GM18520 (cell line): ENCODE data around the gene CLRN3.

Experiments
- ATAC-seq: cut with Tn5 transposase; IDR thresholded peaks from one replicate; pipeline ENCODE4 v1.9.1; 2021; ENCODE audit not compliant: unreplicated experiment

CLRN3 gene

DNA sequence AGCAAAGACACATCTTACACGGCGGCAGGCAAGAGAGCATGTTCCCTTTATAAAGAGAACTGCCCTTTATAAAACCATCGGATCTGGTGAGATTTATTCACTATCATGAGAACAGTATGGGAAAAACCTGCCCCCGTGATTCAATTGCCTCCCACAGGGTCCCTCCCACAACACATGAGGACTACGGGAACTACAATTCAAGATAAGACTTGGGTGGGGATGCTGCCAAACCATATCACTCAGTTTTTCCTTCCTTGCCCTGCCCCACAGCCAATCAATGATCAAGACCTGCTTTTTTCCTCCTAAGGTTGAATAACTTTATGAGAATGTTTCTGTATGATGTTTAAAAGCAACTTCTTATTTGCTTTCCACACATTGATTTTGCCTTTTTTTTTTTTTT, 11.0 kb upstream of the CLRN3 start:
- ATAC-seq: no peak

DNA sequence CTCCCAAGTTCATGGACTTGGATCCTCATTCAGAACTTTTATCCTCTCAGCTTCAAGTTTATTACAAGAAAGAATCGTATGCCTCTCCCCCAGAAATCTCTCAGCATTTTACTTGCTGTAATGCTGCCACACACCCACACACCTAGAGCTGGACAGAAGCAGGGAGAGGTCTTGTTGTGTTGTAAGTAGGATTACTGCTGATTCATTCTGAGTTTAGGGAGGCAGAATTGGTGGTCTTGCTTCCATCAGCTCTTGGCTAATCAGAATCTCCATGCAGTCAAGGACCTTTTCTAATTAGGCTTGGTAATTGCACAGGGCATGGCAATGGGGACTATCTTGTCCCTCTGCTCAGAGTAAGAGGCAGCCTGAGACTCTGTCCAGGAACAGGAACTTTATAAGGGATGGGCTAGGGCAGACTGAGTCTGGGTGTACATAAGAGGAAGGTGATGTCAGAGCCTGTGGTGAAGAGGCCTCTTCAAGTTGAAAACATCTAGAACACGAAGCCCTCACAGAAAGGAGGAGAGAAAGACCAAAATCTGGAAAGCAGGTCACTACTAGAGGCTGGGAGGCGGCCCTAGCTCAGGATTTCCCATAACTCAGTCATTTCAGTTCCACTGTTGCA, 7.1 kb upstream of the CLRN3 start:
- ATAC-seq: no peak

DNA sequence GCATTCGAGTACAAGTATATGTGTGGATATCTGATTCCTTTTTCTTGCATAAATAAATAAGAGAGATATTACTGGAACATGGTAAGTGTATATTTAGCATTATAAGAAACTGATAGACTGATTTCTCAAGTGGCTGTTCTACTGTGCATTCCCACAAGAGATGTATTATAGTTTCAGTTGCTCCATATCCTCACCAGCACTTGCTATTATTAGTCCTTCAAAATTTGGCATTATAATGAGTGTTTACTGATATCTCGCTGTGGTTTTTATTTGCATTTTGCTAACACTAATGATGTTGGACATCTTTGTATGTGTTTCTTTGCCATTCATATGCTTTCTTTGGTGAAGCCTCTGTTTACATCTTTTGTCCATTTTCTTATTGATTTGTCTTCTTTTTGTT, 4.4 kb upstream of the CLRN3 start:
- ATAC-seq: no peak

DNA sequence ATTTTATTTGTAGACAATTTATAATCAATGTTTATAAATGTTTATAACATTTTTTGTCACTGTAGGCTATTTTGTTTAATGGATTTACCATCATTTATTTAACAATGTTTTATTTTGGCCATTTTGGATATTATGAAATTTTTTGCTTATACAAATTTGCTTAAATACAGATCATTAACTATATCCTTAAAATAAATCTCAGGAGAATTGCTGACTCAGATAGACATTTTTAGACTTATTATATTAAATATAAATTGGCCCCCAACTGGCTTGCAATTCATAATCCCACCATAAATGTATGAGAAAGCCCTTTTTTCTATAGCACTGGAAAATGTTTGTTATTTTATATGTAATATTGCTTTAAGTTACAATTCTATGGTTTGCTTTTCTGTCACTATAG, 3.8 kb upstream of the CLRN3 start:
- ATAC-seq: no peak

DNA sequence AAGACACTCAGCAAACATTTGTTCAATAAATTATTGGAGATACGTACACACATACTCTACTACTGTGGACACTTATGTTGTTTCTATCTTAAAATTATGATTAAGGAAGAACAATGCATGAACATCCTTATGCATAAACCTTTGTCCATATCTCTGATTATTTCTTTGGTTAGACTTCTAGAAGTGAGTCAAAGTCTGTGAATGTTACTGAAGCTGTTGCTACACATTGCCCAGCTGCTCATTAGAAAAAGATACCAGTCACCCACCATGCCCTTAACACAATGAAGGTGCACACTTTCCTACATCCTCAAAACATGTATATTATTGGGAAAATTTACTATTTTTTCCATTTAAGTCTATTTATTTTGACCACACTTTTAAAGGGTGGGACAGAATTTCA, 1.4 kb upstream of the CLRN3 start:
- ATAC-seq: no peak

DNA sequence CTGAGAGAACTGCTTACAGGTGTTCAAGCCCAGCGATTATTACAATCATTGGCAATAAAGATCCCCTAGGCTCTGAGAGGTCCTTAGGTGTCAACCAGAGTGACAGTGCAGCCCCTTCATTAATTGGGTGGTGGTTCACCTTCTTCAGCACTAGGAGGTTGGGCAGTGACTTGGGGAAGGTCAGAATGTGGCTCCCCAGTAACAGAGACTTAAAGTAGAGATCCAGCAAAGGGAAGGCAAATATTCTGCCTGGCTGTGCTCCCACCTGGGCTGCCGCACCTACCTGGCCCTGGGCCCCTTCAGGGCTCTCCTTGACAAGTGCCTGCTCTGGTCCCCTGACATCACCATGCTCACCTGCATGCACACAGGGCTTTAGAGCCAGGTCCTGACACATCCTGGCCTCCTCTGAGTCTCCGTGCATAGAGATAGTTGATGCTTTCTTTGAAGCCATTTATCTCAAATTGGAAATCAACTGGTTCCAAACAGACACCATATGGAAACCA, 1.9 kb downstream of the CLRN3 start:
- no peak for ATAC-seq

DNA sequence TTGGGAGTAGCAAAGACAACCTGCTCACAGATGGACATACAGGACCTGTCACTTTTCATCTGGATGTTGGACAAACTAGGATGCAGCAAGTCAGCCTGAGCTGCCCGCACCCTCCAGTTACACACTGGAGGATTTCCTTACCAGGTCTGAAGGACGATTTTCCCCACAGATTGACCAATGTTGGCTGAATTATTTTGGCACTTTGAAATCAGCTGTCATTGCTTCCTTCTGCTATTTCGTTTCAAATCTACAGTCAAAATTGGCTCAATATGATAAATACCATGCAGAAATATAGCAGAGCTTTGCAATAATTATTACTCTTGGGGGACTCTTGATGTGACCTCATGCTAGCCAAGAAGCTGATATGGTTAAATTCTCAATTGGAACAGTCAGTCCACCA, 2.5 kb downstream of the CLRN3 start:
- ATAC-seq: no peak

DNA sequence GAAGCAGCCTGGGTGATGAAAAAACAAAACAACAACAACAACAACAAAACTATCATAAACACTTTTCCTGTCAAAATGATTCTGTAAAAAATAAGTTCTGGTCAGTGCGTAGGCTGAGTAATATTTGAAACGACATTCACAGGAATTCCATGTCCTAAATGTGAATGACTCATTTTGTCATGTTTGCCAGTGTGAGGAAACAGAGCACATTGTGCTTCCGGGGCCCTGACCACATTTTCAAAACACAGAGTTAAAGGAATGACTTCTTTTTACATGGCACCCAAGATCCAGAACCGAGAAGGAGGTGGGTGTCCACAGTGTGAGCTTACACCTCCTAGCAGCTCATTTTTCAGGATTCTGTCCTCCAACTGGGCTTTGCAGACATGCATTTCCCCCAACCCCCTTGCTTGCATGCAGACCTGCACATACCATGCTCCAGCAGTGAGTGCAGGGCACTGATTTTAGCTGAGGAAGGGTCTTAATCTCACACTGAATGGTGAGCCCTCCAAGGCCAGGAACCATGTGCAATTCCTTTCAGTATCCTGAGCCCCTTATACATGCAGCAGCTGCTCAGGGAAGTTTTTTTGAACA, 3.0 kb downstream of the CLRN3 start:
- ATAC-seq: no peak

DNA sequence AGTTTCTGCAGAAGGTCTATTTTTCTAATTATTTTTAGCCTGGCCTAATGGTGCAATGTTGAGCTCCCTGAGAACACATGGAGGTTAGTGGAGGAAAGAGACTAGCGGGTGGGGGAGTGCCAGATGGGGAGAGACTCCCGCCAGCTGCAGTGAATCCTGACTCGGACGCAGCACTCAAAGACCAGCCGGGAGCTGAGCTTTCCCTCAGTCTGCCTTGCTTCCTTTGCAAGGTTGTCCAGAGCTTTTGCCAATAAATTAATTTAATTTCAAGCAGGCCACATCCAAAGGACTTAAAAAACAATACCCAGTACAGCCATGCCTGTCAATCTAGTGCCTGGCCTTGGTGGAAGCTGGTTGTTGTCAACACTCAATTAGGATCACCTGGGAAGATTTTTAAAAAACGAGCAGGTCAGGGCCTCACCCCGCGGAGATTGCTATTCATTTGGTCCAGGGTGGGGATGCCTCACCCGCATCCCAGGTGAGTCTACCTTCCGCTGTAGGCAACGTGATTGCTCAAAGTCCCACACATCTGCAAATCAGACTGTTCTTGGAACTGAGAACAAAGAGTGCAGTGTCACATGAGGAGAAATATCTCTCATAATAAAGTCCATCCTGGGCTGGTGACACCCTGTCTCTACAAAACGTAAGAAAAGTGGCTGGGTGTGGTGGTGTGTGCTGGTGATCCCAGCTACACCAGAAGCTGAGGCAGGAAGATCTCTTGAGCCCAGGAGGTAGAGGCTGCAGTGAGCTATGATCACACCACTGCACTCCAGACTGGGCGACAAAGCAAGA, 4.0 kb downstream of the CLRN3 start:
- no peak for ATAC-seq

DNA sequence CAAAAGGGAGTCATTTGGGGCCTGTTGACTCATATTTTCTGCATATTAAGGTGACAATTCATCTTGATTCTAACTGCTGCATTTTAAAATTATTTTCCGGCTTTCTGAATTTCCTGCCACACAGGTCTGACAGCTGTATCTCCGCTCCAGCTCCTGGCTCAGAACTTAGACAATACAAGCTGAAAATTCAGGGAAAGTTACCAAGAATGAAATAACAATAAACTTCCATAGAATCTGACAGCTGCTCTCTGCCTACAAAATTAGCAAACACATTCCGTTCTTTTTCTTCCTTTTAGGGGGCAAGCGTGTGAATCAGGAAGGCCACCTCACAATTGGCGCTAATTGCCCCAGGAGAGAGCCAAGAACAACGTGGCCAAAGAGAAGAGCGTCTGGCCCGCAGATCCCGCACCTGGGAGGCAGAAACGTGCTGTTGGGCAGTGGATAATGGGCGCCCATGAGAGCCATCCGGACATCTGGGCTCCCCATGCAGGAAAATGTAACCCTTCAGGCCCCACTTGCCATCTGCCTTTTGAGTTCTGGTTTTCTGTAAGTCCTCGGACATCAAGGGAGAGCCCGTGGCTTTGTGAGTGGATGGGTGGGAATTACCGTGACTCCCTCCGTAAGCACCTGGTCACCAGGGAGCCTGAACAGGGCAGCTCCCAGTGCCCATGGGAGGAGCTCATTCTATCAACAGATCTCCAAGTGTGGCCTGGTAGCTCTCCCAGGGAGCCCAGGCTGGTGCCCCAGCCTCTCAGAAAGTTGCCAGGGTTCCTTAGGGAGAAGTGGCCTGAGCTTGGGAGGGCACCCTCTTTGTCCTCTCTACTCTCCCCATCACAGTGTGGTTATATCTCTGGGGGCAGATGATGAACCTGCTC, 5.0 kb downstream of the CLRN3 start:
- ATAC-seq: no peak

DNA sequence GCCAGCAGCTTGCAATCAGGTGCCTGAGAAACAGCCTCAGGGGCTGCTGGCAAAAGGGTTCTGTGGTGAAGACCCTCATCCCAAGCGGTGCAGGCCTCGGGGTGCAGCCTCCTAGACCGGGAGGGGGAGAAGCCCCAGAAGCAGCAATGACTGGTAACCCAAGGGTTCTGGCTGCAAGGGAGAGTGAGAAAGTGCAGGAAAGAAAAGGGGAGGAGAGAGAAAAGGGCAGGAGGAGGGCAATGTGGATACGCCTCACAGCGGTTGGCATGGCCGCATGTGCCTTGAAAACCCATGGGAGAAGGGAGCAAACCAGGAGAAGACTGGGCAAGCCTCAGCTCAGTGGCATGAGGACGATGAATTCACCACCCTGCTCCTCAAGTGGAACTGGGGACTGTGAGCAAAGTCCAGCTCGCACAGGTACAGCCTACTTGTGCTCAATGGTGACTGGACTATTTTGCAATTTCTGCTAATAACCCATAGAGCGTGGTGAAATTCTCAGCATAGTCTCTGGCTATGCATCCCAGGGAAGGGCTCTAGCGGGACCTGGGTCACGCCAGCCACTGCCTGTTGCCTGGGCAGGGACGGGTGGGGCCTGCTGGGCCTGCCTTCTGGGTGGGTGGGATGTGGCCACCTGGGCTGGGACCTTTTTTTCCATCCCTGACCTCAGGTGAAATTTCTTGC, 6.2 kb downstream of the CLRN3 start:
- ATAC-seq: no peak

DNA sequence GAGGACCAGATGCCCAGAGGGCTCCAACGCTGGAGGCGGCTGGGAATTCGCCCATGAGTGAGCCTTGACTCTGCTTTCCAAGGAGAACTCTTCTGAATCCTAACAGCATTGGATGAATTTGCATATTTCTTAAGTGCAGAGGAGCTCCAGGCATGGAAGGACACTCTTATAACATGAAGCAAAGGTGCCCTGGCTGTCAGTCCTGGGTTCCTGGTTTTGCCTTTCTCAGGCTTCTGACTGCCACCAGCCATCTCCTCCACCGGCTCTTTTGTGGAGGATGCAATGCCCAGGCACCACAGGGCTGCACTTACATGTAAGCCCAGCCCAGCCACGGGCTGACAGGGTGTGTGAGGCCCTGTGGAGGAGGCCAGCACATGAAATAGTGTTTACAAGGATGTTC, 8.2 kb downstream of the CLRN3 start:
- ATAC-seq: no peak

DNA sequence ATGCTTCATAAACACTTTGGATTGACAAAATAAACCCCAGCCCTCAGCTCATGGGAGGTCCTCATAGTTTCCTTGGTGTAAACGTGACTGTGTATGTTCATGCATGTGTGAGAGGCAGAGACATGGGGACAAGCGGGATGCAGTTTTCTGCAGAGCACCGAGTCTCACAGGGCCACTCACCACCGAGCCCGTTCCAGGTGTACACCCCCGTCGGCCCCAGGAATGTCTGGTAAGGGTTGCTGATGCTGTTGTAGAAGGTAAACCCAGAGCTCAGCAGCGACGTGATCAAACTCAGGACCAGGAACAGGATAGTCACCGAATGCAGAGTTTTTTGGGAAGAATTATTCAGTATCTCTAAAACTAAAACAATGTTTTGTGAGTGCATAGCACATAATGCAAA, 9.2 kb downstream of the CLRN3 start:
- ATAC-seq: no peak

DNA sequence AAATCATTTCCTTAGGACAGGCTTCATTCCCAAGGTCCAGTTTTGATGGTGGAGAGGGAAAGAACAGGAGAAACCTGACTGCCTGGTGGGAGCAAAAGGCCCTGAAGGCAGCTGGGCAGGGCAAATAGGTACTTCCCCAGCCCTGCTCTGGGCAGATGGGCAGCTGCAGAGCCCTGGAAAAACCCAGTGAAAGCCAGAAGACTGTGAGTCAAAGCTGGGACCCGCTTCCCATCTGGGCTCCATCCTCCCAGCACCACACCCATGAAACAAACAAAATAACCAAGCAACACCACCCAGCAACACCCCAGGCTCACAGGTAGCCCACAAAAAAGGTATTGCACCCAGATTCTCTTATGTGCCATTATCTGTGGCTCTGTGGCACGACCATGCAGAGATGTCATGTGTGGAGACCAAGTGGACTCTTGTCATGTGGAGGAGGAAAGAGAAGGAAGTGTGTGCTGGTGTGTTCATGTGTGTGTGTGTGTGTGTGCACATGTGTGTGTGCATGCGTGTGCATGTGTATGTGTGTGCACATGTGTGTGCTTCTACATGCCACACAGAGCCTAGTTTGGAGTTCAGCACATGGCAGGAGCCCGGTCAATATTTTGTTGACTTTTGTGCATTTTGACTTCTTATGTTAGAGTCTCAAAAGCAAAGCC, 9.8 kb downstream of the CLRN3 start:
- ATAC-seq: no peak

DNA sequence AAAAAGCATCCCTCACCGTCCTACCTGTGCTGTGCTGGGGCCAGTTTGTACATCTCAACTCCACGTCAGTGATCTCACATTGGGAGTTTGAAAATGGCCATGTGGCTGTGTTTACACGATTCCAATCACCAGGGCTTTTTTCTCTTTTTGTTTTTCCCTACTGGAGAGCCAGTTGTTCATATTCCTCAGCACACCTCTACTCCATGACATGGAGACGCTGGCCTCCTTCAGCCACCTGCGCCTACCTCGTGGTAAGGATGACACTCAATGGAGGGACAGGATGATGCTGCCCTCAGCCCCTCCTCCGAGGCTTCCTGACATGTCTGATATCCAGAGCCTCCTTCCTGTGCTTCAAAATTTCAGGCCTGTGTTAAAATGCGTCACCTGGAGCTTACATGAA, 10.3 kb downstream of the CLRN3 start:
- ATAC-seq: no peak

DNA sequence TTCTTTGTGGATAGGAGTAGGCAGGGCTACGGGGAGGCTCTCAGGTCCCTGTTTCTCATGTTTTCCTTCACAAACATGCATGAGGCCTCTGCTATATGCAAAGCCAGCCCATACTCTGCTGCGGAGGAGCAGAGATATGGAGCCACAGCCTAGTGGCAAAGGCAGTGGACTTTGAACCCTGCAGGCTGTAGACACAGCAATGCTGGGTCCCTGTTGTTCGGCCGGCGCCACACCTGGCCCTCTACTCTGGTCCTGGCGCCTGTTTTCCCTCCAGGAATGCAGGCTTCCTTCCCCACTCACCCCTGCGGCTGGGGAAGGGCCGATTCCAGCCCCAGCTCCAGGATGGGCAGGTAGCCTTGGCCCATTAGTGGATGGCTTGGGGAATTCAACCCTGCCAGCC, 11.5 kb downstream of the CLRN3 start:
- ATAC-seq: no peak

DNA sequence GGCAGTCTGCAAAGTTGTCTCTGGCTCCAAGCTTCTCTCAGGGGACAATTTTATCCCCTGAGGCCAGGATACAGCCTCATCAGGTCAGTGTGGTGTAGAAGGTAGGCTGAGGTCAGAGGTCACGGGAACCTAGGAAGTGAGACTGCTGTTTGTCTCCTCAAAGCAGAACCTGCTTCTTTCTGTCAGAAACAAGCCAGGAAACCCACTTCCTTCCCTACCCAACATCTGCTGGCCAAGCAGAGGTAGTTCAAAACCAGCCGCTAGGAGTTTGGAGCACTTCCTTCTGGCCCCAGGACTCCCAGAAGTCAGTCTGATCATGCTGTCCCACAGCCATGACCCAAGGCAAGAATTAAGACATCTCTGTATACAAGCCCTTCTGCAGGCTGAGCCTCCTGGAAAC, 12.2 kb downstream of the CLRN3 start:
- no peak for ATAC-seq

DNA sequence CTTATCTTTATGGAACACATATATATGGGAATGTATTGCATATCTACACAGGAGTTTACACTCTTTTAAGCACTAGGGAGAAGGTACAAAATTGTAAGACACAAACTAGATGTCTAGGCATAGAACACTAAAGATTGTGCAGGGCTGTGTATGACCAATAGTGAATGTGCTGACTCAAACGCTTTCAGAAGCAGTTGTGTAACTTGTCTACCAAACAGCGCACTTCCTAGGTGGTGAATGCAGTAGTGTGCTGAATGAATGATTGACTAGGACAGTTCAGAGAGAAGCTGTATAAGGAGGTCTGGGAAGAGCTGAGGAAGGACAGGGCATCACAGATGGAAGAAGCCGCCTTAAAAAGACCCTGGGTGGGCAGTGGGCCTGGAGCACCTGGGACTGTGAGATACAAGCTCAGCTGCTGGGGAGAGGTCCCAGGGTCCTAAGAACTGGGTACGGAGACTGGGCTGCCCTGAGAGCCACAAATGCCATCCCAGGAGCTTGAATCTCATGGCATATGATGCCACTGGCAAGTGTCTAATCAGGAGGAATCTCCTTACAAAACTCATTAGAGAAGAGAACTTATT, 14.2 kb downstream of the CLRN3 start:
- no peak for ATAC-seq

DNA sequence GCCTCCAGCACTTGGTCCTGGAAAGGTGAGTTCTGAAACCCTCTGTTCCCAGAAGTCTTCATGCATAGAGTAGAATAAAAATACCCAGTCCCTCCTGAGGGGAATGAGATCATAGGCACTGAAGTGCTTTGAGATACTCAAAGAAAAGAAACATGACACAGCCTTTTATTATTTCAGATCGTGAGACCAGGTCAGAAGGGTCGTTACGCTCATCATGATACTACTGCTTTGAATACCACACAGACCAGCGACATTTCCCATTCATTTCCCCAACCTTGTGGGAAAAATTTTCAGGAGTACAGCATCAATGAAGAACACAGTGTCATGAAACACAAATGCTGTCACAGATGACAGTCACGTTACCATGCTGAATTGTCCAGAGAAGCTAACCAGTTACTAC, 15.0 kb downstream of the CLRN3 start:
- ATAC-seq: no peak

DNA sequence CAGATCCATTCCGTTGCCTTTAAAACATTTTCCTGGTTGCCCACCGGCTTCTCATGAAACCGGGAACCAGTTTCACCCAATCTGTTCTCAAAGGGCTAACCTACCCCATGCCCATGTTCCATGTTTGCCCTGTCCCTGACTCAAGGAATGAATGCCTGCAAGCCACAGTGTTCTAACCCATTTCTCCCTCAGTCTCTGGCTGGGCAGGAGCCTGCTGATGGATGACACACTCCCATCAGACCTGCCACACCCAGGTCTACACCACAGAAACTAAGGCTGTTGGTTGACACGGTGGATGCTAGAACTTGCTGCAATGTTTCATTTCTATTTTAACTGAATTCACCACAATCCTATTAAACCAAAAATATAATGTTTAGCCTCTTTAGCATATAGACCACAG, 15.6 kb downstream of the CLRN3 start:
- ATAC-seq: no peak
